ENCODE results near the gene ATXN1.

ATXN1 gene

GRCh38 chr6:16251706-16252105 lies 509.6 kb downstream of the ATXN1 start:
- no peak for TF ChIP-seq CTCF (IDR thresholded peaks at IDR 0.05; ENCODE audit: control insufficient read depth, insufficient read depth, low read depth, low read length, missing control alignments)
- no peak for DNase-seq (ENCODE audit: low read depth)
- no peak overlapping the region for H3K4me3 ChIP-seq (ENCODE audit: control insufficient read depth, low read depth, low read length)

GRCh38 chr6:16249971-16250370 lies 511.3 kb downstream of the ATXN1 start:
- TF ChIP-seq CTCF (IDR thresholded peaks at IDR 0.05; ENCODE audit: control insufficient read depth, insufficient read depth, low read depth, low read length, missing control alignments) = no peak
- DNase-seq (ENCODE audit: low read depth) = no peak
- no peak overlapping the region for H3K4me3 ChIP-seq (ENCODE audit: control insufficient read depth, low read depth, low read length)

All from AG09309 (cell line).